Kidney epithelial cell (primary cell): ENCODE measurements around the gene SIAH3. TPM values are rescaled to one million over a fixed set of nuclear protein-coding genes. Genes with fewer than 3 reads are reported as not detected.
"Not testable (repeated sequence)": the region's sequence is repeated elsewhere in the genome, so short reads cannot be mapped to it uniquely, and the experiment has no call there.

Experiments
- DNase-seq: peaks from one replicate; pipeline ENCODE4 v3.0.0-alpha.2; 2010; ENCODE audit warnings: low read depth
- H3K27me3 ChIP-seq: 2 replicates; pipeline ENCODE4 v1.6.0; 2011; ENCODE audit warnings: low read length; ENCODE audit not compliant: control insufficient read depth, insufficient read depth
- H3K36me3 ChIP-seq: 2 replicates; pipeline ENCODE4 v1.5.1; 2011; ENCODE audit warnings: low read length; ENCODE audit not compliant: control insufficient read depth, insufficient read depth
- H3K4me3 ChIP-seq: 2 replicates; pipeline ENCODE4 v1.5.1; 2011; ENCODE audit warnings: low read depth, mild to moderate bottlenecking, control low read depth, low read length
- total RNA-seq: library from RNA; depleted of rRNA; stranded (reverse); fragments of >200 nt; gene quantifications from 2 replicates; pipeline ENCODE4 v1.2.3, GENCODE V29; 2015
- TF ChIP-seq, protein P1 (sequence below): IDR thresholded peaks from 2 replicates; pipeline ENCODE4 v1.5.1; 2011; ENCODE audit warnings: mild to moderate bottlenecking, moderate library complexity, low read length, control low read depth, inconsistent platforms; ENCODE audit not compliant: insufficient read depth, poor library complexity, severe bottlenecking

Gene SIAH3
- total RNA-seq, 1 donor from 2014 or later, result 0.13 TPM

DNA sequence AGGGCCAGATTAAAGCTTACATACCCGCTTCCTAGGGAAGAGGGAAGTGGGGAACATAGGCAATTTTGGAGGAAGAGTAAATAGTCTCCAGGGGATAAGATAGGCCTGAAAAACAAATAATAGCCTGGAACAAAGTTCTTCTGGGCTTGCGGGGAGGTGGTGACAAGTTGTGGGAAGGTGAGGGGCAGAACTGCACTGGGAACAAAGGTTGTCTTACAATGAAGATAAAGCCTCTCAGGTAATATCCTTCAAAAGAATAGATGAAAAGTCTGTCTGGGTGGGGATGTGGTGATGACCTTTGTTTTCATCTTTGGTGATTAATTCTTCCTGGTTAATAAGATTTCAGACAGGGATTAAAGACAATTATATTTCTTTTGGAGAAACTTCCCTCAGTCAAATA is 80.7 kb downstream of the SIAH3 start:
- no peak for DNase-seq
- TF ChIP-seq, protein P1, sequence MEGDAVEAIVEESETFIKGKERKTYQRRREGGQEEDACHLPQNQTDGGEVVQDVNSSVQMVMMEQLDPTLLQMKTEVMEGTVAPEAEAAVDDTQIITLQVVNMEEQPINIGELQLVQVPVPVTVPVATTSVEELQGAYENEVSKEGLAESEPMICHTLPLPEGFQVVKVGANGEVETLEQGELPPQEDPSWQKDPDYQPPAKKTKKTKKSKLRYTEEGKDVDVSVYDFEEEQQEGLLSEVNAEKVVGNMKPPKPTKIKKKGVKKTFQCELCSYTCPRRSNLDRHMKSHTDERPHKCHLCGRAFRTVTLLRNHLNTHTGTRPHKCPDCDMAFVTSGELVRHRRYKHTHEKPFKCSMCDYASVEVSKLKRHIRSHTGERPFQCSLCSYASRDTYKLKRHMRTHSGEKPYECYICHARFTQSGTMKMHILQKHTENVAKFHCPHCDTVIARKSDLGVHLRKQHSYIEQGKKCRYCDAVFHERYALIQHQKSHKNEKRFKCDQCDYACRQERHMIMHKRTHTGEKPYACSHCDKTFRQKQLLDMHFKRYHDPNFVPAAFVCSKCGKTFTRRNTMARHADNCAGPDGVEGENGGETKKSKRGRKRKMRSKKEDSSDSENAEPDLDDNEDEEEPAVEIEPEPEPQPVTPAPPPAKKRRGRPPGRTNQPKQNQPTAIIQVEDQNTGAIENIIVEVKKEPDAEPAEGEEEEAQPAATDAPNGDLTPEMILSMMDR, result no peak
- Histone ChIP-seq H3K36me3 (no peaks in the 10 kb centered on the region), H3K27me3 (peaks cover 2% of the 10 kb centered on the region), H3K4me3 (no peak overlapping the region)

DNA sequence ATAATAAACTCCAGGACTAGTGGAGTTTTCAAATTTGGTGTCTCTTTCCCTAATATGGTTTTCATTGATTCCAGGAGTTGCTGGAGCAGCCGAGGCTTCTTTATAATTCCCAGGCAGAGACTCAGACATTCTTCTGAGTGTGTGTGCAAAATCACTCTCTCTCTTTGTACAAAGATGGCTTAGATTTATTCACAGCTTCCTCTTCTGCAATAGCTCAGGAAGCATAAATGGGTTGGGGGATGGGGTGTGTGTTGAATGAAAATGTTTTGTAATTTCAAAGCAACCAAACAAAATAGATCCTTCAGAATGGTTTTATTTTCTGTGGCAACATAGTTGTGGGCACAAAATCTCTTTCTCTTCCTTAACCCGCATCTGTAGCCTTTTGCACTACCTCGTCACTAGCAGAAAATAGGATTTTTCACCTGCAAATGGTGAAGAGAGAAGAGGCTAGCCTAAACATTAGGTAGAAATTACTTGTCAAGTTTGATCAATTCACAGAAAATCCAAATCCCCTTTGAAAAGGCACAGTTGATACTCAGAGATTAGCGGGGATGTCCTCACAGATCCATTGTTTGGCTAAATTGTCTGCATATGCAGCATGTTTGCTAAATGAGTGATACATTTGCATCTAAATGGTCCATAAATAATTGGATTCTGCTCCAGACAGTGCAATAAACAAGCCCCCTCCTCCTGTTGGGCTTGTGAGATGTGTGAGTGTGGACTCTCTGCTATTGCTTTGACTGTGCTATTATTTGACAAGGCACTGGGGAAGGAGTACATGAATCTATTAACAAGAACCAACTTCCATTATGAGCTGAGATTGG is 82.7 kb downstream of the SIAH3 start:
- no peak for DNase-seq
- H3K4me3 ChIP-seq, result no peak overlapping the region
- TF ChIP-seq, protein P1, result no peak
- H3K27me3 ChIP-seq, result no peaks in the 10 kb centered on the region
- H3K36me3 ChIP-seq, result no peaks in the 10 kb centered on the region

DNA sequence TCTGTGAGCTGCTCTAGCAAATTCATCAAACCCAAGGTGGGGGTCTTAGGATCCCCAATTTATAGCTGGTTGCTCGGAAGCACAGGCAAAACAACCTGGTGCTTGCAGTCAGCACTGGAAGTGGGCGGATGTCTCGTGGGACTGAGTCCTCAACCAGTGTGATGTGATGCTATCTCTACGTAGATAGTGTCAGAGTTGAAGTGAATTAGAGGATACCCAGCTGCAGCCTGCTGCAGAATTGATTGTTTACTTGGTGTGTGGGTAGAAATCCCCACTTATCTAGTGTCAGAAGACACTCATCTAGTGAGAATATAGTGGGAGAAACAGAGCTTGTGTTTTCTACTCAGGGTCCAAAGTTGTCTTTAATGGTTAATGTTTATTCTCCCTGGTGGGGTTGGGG is 86.1 kb downstream of the SIAH3 start:
- TF ChIP-seq, protein P1, result no peak
- Histone ChIP-seq H3K36me3 (no peaks in the 10 kb centered on the region), H3K27me3 (no peaks in the 10 kb centered on the region), H3K4me3 (no peak overlapping the region)
- DNase-seq, result no peak

DNA sequence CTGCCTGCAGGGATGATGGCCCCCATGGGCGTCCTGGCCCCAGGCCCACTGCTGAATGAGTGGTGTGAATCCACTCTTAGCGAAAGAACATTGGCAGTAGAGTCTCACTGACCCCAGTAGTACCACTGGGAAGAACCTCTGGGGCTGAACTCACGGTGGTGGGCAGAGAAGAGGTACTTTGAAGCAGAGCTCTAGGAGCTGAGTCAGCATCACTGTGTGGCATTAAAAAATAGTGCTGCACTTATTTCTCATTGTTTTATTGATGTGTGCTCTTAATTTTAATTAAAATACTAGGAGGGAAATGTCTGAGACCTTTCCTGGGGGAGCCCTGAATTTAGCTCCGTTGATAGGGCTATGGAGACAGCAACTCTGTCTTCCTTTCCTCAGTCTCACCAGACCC is 88.1 kb downstream of the SIAH3 start:
- TF ChIP-seq, protein P1, result no peak
- no peak for DNase-seq
- H3K4me3 ChIP-seq, result no peak overlapping the region
- H3K36me3 ChIP-seq, result no peaks in the 10 kb centered on the region
- no peaks in the 10 kb centered on the region for H3K27me3 ChIP-seq

DNA sequence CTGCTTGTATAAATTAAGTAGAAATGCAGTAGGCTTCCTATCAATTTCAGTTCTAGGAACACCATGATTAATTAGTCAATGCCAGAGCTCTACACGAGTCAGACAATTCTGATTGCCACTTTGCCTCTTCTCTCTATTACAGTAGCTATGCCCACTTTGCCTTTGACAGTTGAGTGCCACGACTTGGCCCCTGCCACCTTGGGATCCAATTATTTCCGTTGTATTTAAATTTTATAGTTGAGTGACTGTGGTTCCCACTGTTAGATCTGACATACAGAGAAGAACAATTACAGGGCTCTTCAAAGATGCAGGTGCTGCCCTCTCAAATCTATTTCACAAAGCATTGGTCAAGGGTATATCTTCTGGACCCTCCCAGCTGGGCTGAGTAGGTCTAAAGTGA is 94.0 kb downstream of the SIAH3 start:
- DNase-seq, H3K4me3 ChIP-seq, H3K27me3 ChIP-seq, H3K36me3 ChIP-seq: not testable (repeated sequence)

DNA sequence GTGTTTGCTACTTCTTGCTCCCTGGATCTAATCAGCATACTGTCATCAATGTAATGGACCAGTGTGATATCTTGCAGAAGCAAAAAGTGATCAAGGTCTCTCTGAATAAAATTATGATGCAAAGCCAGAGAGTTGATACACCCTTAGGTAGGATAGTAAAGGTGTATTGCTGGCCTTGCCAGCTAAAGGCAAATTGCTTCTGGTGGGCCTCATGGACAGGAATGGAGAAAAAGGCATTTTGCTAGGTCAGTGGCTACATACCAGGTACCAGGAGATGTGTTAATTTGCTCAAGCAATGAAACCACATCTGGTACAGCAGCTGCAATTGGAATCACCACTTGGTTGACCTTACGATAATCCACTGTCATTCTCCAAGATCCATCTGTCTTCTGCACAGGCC is 95.1 kb downstream of the SIAH3 start:
- H3K36me3 ChIP-seq, H3K27me3 ChIP-seq: not testable (repeated sequence)

DNA sequence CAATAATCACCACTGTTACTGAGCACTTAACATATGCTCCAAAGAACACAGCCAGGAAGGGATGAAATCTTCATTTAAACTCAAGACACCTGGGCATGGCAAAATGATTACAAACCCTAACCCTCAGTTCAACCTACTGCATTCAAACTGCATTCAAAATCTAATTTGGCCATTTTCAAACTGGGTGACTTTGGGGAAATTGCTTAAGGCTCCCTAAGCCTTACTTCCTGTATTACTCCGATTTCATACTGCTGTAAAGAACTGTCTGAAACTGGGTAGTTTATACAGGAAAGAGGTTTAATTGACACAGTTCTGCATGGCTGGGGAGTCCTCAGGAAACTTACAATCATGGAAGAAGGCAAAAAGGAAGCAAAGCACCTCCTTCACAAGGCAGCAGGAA is 99.0 kb downstream of the SIAH3 start:
- TF ChIP-seq, protein P1, result no peak
- H3K36me3 ChIP-seq, result no peaks in the 10 kb centered on the region
- DNase-seq, result no peak
- H3K27me3 ChIP-seq, result peaks cover 10% of the 10 kb centered on the region
- H3K4me3 ChIP-seq, result no peak overlapping the region

More for the DNA sequence above, 95.1 kb downstream of the SIAH3 start:
- not testable (repeated sequence) for H3K4me3 ChIP-seq, DNase-seq
